ENCODE measurements around the gene RHBDL3.
"Not testable (repeated sequence)": the region's sequence is repeated elsewhere in the genome, so short reads cannot be mapped to it uniquely, and the experiment has no call there.

RHBDL3 gene

DNA sequence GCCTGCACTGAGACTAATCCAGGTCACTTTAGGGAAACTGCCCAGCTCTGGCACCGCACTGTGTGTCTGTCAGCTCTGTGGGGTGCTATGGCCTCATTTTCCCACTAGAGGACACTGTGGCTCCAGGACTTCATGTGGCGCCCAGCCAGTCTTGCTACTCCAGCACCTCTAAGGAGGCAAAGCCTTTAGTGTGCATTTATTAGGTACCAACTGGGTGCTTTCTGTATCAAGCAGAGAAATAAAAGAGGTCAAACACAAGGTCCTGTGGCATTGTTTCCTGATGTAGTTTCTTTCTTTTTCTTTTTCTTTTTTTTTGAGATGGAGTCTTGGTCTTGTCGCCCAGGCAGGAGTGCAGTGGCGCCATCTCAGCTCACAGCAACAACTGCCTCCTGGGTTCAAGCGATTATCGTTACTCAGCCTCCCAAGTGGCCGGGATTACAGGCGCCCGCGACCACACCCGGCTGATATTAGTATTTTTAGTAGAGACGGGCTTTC lies 12.5 kb upstream of the RHBDL3 start:
- Histone ChIP-seq H3K4me3 (ENCODE audit: insufficient read depth, low read depth, low read length, poor library complexity, severe bottlenecking) (no peak overlapping the region), H3K27ac (ENCODE audit: insufficient read depth, low read length, poor library complexity, severe bottlenecking) (no peak overlapping the region), H3K4me1 (ENCODE audit: control insufficient read depth, insufficient read depth, low read length, poor library complexity, severe bottlenecking) (no peaks in the 10 kb centered on the region), H3K27me3 (replicated peaks; ENCODE audit: control insufficient read depth, insufficient read depth, low read length, poor library complexity, severe bottlenecking) (no peaks in the 10 kb centered on the region), H3K36me3 (ENCODE audit: control insufficient read depth, insufficient read depth, low read length) (no peaks in the 10 kb centered on the region), H3K9me3 (ENCODE audit: control insufficient read depth, low read length) (no peaks in the 10 kb centered on the region)
- peak; percentile 12 to 32 (median 24) for DNase-seq

DNA sequence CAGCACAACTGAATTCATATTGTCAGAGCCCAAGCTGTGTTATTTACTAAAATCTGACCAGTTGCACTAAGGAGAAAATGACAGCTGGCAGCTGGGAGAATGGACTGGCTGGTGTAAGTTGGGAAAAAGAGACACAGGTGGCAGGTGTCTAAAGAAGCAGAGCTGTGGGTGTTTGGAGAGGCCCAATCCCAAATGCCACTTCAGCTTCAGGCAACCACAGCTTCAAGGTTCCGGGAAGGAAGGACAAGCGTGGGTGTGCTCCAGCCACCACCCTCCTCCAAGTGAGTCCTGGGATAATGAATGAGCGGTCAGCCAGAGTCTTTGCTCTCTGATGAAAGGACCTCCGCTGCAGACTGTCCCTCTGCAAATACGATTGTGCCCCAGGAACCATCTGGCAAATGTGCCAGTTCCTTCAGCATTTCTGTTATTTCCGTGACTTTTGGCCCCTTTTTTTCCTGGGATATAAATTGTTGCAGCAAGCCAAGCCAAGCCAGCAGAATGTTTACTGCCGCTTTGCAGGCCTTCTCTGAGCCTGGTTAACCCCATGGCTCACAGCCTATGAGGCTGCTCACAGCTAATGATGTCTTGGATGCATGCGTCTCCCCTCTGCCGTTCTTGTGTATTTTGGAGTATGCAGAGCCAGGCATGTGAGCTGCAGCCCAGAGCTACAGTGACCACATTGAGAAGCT lies 9.5 kb upstream of the RHBDL3 start:
- H3K4me1 ChIP-seq (ENCODE audit: control insufficient read depth, insufficient read depth, low read length, poor library complexity, severe bottlenecking), result no peaks in the 10 kb centered on the region
- DNase-seq, result no peak
- H3K36me3 ChIP-seq (ENCODE audit: control insufficient read depth, insufficient read depth, low read length), result no peaks in the 10 kb centered on the region
- H3K27ac ChIP-seq (ENCODE audit: insufficient read depth, low read length, poor library complexity, severe bottlenecking), result no peak overlapping the region
- H3K9me3 ChIP-seq (ENCODE audit: control insufficient read depth, low read length), result no peaks in the 10 kb centered on the region
- H3K4me3 ChIP-seq (ENCODE audit: insufficient read depth, low read depth, low read length, poor library complexity, severe bottlenecking), result no peak overlapping the region
- H3K27me3 ChIP-seq (replicated peaks; ENCODE audit: control insufficient read depth, insufficient read depth, low read length, poor library complexity, severe bottlenecking), result no peaks in the 10 kb centered on the region

DNA sequence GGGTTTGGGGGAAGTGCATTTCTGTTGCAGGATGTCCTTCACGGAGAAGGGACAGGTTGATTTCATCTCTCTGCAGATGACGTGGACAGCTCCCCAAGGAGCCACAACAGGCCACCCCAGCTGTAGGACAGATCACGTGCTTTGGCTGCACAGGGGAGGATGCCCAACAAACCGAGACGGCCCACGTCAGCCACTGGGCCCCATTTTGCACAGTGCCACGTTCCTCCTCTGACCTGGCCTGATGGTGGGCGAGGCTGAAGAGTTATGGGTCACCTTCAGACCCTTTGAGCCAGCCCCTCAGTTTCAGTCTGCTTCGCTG lies 9.0 kb upstream of the RHBDL3 start:
- Histone ChIP-seq H3K9me3 (ENCODE audit: control insufficient read depth, low read length) (no peaks in the 10 kb centered on the region), H3K36me3 (ENCODE audit: control insufficient read depth, insufficient read depth, low read length) (no peaks in the 10 kb centered on the region), H3K4me1 (ENCODE audit: control insufficient read depth, insufficient read depth, low read length, poor library complexity, severe bottlenecking) (no peaks in the 10 kb centered on the region), H3K27me3 (replicated peaks; ENCODE audit: control insufficient read depth, insufficient read depth, low read length, poor library complexity, severe bottlenecking) (no peaks in the 10 kb centered on the region), H3K4me3 (ENCODE audit: insufficient read depth, low read depth, low read length, poor library complexity, severe bottlenecking) (no peak overlapping the region), H3K27ac (ENCODE audit: insufficient read depth, low read length, poor library complexity, severe bottlenecking) (no peak overlapping the region)
- no peak for DNase-seq

DNA sequence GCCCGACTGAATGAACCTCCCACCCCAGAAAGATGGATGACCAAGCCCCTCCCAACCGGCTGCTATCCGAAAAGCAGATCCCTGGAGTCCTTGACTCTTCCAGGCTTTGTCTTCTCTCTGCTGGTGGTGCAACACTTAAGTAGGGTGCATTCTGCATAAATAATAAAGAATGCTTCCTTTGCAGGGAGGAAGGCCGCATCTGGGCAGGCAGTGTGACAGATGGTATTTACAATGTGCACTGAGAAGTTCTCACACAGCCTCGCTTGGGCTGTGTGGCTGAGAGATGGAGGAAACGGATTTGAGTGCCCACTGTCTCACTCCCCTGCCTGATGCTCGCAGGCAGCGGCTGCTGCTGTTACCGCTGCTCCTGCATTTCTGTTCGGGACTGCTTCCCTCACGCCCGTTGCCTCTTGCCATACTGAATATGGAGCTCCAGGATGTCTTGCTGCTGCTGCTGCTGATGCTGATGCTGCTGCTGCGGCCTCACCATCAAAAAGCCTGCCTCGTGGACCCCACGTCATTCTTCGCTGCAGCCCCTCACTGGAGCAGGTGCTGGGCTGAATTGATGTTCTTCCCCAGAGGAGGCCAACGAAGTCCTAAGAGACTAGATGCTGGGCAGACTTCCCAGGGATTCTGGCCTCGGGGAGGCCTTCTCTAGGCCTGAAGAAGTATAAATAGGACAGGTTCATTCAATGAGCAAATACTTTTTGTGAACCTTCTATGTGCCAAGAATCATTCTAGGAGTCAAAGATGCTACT lies 7.1 kb upstream of the RHBDL3 start:
- Histone ChIP-seq H3K27me3 (replicated peaks; ENCODE audit: control insufficient read depth, insufficient read depth, low read length, poor library complexity, severe bottlenecking) (no peaks in the 10 kb centered on the region), H3K36me3 (ENCODE audit: control insufficient read depth, insufficient read depth, low read length) (no peaks in the 10 kb centered on the region), H3K4me3 (ENCODE audit: insufficient read depth, low read depth, low read length, poor library complexity, severe bottlenecking) (no peak overlapping the region), H3K27ac (ENCODE audit: insufficient read depth, low read length, poor library complexity, severe bottlenecking) (no peak overlapping the region), H3K9me3 (ENCODE audit: control insufficient read depth, low read length) (no peaks in the 10 kb centered on the region), H3K4me1 (ENCODE audit: control insufficient read depth, insufficient read depth, low read length, poor library complexity, severe bottlenecking) (no peaks in the 10 kb centered on the region)
- DNase-seq, result no peak

- H3K27ac ChIP-seq (ENCODE audit: insufficient read depth, low read length, poor library complexity, severe bottlenecking), result no peak overlapping the region
- H3K36me3 ChIP-seq (ENCODE audit: control insufficient read depth, insufficient read depth, low read length), result no peaks in the 10 kb centered on the region
- H3K27me3 ChIP-seq (replicated peaks; ENCODE audit: control insufficient read depth, insufficient read depth, low read length, poor library complexity, severe bottlenecking), result peaks cover 4% of the 10 kb centered on the region
- H3K9me3 ChIP-seq (ENCODE audit: control insufficient read depth, low read length), result no peaks in the 10 kb centered on the region
- no peak overlapping the region for H3K4me3 ChIP-seq (ENCODE audit: insufficient read depth, low read depth, low read length, poor library complexity, severe bottlenecking)
- no peak for DNase-seq
- no peaks in the 10 kb centered on the region for H3K4me1 ChIP-seq (ENCODE audit: control insufficient read depth, insufficient read depth, low read length, poor library complexity, severe bottlenecking)
Observed at GRCh38 chr17:32259586-32259985, 6.0 kb upstream of the RHBDL3 start.

DNA sequence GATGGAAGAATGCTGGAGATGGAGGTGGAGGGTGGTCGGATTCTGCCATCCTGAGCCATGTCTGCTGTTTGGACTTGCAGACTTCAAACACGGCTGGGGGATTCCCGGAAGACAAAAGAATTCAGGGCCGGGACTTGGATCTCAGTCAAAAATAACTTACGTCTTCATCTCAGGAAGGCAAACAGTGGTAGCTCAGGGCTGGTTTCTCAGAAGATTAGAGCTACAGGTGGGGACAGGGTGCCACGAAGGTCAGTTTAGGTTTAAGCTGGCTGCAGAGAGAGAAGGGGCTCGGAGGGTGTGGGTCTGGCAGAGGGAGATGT lies 4.3 kb upstream of the RHBDL3 start:
- no peak overlapping the region for H3K4me3 ChIP-seq (ENCODE audit: insufficient read depth, low read depth, low read length, poor library complexity, severe bottlenecking)
- no peak for DNase-seq
- H3K4me1 ChIP-seq (ENCODE audit: control insufficient read depth, insufficient read depth, low read length, poor library complexity, severe bottlenecking), result peaks cover 5% of the 10 kb centered on the region
- no peak overlapping the region for H3K27ac ChIP-seq (ENCODE audit: insufficient read depth, low read length, poor library complexity, severe bottlenecking)
- peaks cover 4% of the 10 kb centered on the region for H3K27me3 ChIP-seq (replicated peaks; ENCODE audit: control insufficient read depth, insufficient read depth, low read length, poor library complexity, severe bottlenecking)
- no peaks in the 10 kb centered on the region for H3K9me3 ChIP-seq (ENCODE audit: control insufficient read depth, low read length)
- no peaks in the 10 kb centered on the region for H3K36me3 ChIP-seq (ENCODE audit: control insufficient read depth, insufficient read depth, low read length)

DNA sequence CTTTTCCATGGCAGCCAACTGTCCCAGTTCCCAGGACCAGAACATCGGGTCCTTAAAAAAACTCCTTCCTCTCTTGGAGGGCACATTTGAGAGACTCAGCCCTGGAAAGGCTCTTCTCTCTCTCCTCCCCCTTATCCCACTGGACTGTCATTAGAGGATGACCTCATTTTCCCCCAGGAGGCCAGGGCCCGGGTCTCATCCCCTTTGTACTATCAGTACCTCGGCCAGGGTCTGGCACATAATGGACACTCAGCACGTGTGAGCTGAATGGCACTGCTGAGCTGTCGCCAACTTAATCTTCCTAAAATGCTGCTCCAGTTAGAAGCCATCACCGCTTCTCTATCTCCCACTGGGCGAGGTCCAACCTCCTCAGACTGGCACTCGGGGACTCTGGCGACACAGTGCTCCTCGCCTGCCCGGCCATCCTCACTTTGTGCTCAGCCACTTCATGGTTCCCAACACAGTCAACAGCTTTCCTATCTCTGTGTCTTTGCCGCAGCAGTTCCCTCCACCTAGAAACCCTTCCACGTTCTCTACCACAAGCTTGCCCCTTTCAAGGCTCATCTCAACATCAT lies 3.6 kb upstream of the RHBDL3 start:
- H3K27ac ChIP-seq (ENCODE audit: insufficient read depth, low read length, poor library complexity, severe bottlenecking), result no peak overlapping the region
- H3K4me3 ChIP-seq (ENCODE audit: insufficient read depth, low read depth, low read length, poor library complexity, severe bottlenecking), result no peak overlapping the region
- H3K9me3 ChIP-seq (ENCODE audit: control insufficient read depth, low read length), result no peaks in the 10 kb centered on the region
- DNase-seq, result no peak
- peaks cover 11% of the 10 kb centered on the region for H3K27me3 ChIP-seq (replicated peaks; ENCODE audit: control insufficient read depth, insufficient read depth, low read length, poor library complexity, severe bottlenecking)
- no peaks in the 10 kb centered on the region for H3K36me3 ChIP-seq (ENCODE audit: control insufficient read depth, insufficient read depth, low read length)
- H3K4me1 ChIP-seq (ENCODE audit: control insufficient read depth, insufficient read depth, low read length, poor library complexity, severe bottlenecking), result peaks cover 10% of the 10 kb centered on the region

GRCh38 chr17:32263515-32263914 lies 2.1 kb upstream of the RHBDL3 start:
- H3K36me3 ChIP-seq (ENCODE audit: control insufficient read depth, insufficient read depth, low read length); DNase-seq; H3K27ac ChIP-seq (ENCODE audit: insufficient read depth, low read length, poor library complexity, severe bottlenecking); H3K4me3 ChIP-seq (ENCODE audit: insufficient read depth, low read depth, low read length, poor library complexity, severe bottlenecking); H3K9me3 ChIP-seq (ENCODE audit: control insufficient read depth, low read length): not testable (repeated sequence)
- H3K27me3 ChIP-seq (replicated peaks; ENCODE audit: control insufficient read depth, insufficient read depth, low read length, poor library complexity, severe bottlenecking), result peaks cover 24% of the 10 kb centered on the region
- H3K4me1 ChIP-seq (ENCODE audit: control insufficient read depth, insufficient read depth, low read length, poor library complexity, severe bottlenecking), result peaks cover 21% of the 10 kb centered on the region

GRCh38 chr17:32264140-32264799 lies 1.4 kb upstream of the RHBDL3 start:
- H3K36me3 ChIP-seq (ENCODE audit: control insufficient read depth, insufficient read depth, low read length), result no peaks in the 10 kb centered on the region
- H3K9me3 ChIP-seq (ENCODE audit: control insufficient read depth, low read length), result no peaks in the 10 kb centered on the region
- peaks cover 21% of the 10 kb centered on the region for H3K4me1 ChIP-seq (ENCODE audit: control insufficient read depth, insufficient read depth, low read length, poor library complexity, severe bottlenecking)
- no peak overlapping the region for H3K4me3 ChIP-seq (ENCODE audit: insufficient read depth, low read depth, low read length, poor library complexity, severe bottlenecking)
- no peak for DNase-seq
- H3K27ac ChIP-seq (ENCODE audit: insufficient read depth, low read length, poor library complexity, severe bottlenecking), result no peak overlapping the region
- peaks cover 24% of the 10 kb centered on the region for H3K27me3 ChIP-seq (replicated peaks; ENCODE audit: control insufficient read depth, insufficient read depth, low read length, poor library complexity, severe bottlenecking)

GRCh38 chr17:32264823-32265191 lies 825 bp upstream of the RHBDL3 start:
- H3K27me3 ChIP-seq (replicated peaks; ENCODE audit: control insufficient read depth, insufficient read depth, low read length, poor library complexity, severe bottlenecking), result peaks cover 28% of the 10 kb centered on the region
- no peak overlapping the region for H3K4me3 ChIP-seq (ENCODE audit: insufficient read depth, low read depth, low read length, poor library complexity, severe bottlenecking)
- peaks cover 21% of the 10 kb centered on the region for H3K4me1 ChIP-seq (ENCODE audit: control insufficient read depth, insufficient read depth, low read length, poor library complexity, severe bottlenecking)
- no peaks in the 10 kb centered on the region for H3K9me3 ChIP-seq (ENCODE audit: control insufficient read depth, low read length)
- no peak overlapping the region for H3K27ac ChIP-seq (ENCODE audit: insufficient read depth, low read length, poor library complexity, severe bottlenecking)
- no peak for DNase-seq
- no peaks in the 10 kb centered on the region for H3K36me3 ChIP-seq (ENCODE audit: control insufficient read depth, insufficient read depth, low read length)
